Measurements from ENCODE around the gene CHCHD6. TPM values are rescaled to one million over a fixed set of nuclear protein-coding genes. Genes with fewer than 3 reads are reported as not detected.

CHCHD6 gene
- total and polyA plus RNA-seq, 2 of the 4 experiments (the other 2 are of a cell fraction) = 18.8 to 28.9 TPM

DNA sequence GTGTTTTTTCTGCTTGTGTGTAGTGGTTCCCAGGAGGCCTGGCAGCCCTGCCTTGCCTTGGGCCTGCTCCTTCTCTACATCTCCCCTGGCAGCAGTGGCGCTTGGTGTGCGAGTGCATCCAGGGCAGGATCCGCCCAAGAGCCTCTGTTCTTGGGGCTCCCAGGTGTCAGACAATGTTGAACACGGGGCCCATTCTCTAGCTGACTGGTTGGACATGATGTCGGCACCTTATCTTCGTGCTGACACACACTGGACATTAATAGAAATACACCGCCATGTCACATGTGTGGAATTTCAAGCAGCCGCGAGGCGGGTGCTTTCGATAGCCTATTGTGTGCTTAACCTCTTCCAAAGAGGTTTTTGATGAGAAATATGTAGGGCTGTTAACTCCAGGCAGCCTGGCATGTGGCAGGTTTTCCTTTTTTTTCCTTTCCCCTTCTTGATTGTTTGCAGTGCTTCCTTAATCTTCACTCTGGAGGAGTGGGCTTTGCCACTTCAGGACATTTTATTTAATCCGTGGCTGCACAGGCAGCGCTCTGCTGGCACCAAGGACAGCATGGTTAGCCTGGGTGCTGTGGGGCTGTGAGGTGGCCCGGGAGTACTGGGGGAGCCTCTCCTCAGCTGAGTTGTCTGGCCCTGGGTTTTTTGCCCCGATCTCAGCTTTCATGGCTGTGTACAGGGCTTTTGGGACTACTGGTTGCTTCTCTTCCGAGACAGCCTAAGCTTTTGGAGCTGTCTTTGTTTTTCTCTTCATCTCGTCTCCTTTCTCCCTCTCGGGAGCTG lies 42.5 kb downstream of the CHCHD6 start:
- no peak overlapping the region for H2BK15ac ChIP-seq (ENCODE audit: low read depth, low read length)
- H3K27ac ChIP-seq (ENCODE audit: insufficient read depth, low read length) = no peak overlapping the region
- TF ChIP-seq SMC3 (IDR thresholded peaks at IDR 0.05; ENCODE audit: low read depth, low read length) (peak; percentile 10; the same call in 1 of the 2 replicates), RCOR1 (IDR thresholded peaks at IDR 0.05; ENCODE audit: insufficient replicate concordance, low read length) (no peak)
- TF ChIP-seq, protein P1, sequence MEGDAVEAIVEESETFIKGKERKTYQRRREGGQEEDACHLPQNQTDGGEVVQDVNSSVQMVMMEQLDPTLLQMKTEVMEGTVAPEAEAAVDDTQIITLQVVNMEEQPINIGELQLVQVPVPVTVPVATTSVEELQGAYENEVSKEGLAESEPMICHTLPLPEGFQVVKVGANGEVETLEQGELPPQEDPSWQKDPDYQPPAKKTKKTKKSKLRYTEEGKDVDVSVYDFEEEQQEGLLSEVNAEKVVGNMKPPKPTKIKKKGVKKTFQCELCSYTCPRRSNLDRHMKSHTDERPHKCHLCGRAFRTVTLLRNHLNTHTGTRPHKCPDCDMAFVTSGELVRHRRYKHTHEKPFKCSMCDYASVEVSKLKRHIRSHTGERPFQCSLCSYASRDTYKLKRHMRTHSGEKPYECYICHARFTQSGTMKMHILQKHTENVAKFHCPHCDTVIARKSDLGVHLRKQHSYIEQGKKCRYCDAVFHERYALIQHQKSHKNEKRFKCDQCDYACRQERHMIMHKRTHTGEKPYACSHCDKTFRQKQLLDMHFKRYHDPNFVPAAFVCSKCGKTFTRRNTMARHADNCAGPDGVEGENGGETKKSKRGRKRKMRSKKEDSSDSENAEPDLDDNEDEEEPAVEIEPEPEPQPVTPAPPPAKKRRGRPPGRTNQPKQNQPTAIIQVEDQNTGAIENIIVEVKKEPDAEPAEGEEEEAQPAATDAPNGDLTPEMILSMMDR (conservative IDR thresholded peaks at IDR 0.05; ENCODE audit: low read depth, low read length) = peak; percentile 26; the same call in 1 of the 2 replicates
- TF ChIP-seq, protein P2, sequence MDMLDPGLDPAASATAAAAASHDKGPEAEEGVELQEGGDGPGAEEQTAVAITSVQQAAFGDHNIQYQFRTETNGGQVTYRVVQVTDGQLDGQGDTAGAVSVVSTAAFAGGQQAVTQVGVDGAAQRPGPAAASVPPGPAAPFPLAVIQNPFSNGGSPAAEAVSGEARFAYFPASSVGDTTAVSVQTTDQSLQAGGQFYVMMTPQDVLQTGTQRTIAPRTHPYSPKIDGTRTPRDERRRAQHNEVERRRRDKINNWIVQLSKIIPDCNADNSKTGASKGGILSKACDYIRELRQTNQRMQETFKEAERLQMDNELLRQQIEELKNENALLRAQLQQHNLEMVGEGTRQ (IDR thresholded peaks at IDR 0.05; ENCODE audit: low read depth, low read length) = peak; percentile 12; the same call in 1 of the 2 replicates
- H4K5ac ChIP-seq (ENCODE audit: low read depth, low read length) = no peak overlapping the region
- H2BK5ac ChIP-seq (ENCODE audit: low read depth, low read length, poor library complexity, severe bottlenecking) = no peak overlapping the region
- no peak overlapping the region for H3K18ac ChIP-seq (ENCODE audit: low read depth, low read length)
- H3K27me3 ChIP-seq (ENCODE audit: control insufficient read depth, insufficient read depth, low read length) = no peaks in the 10 kb centered on the region
- H4K91ac ChIP-seq (ENCODE audit: insufficient read depth, low read depth, low read length) = peak overlapping the region; percentile 39; the same call in 1 of the 2 replicates
- peak overlapping the region; percentile 61 for H3K4ac ChIP-seq (ENCODE audit: low read depth, low read length)
- dilution Hi-C loops (cut with HindIII; ENCODE audit: low sequenced_read_pairs, unreplicated experiment) (no loop called here), intact Hi-C loops (cut with micrococcal nuclease) (no loop called here), in situ Hi-C loops (cut with MboI; ENCODE audit: low sequenced_read_pairs) (no loop called here)
- peak overlapping the region; percentile 88 for H3K14ac ChIP-seq (replicated peaks; ENCODE audit: low read depth, low read length)
- peaks cover 5% of the 10 kb centered on the region; the same call in 1 of the 2 replicates for H4K20me1 ChIP-seq (ENCODE audit: insufficient read depth, low read length)
- 66% methylated on average over 7 of the region's 18 CpGs; no CpG with 5 or more reads in 1 of the 2 experiments for WGBS, 2 experiments (ENCODE audit: extremely low coverage in 2 of 2, insufficient read length in 1 of 2)
- H2BK120ac ChIP-seq (ENCODE audit: low read depth, low read length) = peak overlapping the region; percentile 65; the same call in 1 of the 2 replicates
- no peak overlapping the region for H3K4me3 ChIP-seq (ENCODE audit: insufficient read depth, low read depth, low read length)
- no peaks in the 10 kb centered on the region; the same call in 1 of the 2 replicates for H3K36me3 ChIP-seq (ENCODE audit: control insufficient read depth, insufficient read depth, low read length)
- 0 out of 2 replicates have a peak overlapping the region, but pooled peaks have one; percentile 44 for H3K4me2 ChIP-seq (ENCODE audit: low read depth, low read length)
- peak overlapping the region; percentile 82 for H2AFZ ChIP-seq (replicated peaks; ENCODE audit: low read length, poor library complexity)
- H4K8ac ChIP-seq (ENCODE audit: low read depth in 2 of 2, low read length in 2 of 2) = peak overlapping the region in 1 of 2 experiments; percentile 26; a peak in 1 of 4 replicates
- H3K9ac ChIP-seq (ENCODE audit: low read depth, low read length) = peak overlapping the region; percentile 13; the same call in 1 of the 2 replicates
- peak overlapping the region; percentile 45; the same call in 1 of the 2 replicates for H2AK5ac ChIP-seq (ENCODE audit: low read depth, low read length)
- ATAC-seq (ENCODE audit: low read depth) (peak; percentile 86), DNase-seq (peak; percentile 74)
- 0 out of 2 replicates have a peak overlapping the region, but pooled peaks have one; percentile 31 for H3K23ac ChIP-seq (ENCODE audit: low read depth, low read length)
- H3K4me1 ChIP-seq (ENCODE audit: control insufficient read depth, insufficient read depth, low read length) = peaks cover 9% of the 10 kb centered on the region
- peak overlapping the region; percentile 26 for H2BK20ac ChIP-seq (ENCODE audit: low read depth, low read length)
- BruUV-seq (replicated peaks) = no TSS peak
- H3K56ac ChIP-seq (ENCODE audit: extremely low read depth, insufficient read depth, low read length) = no peak overlapping the region
- ChIA-PET CTCF (interaction anchor here (1.7 kb wide), 1 partner anchor 68 kb away, joined by 4 read pairs; no protein-coding TSS in a partner anchor), POLR2A (ENCODE audit: unreplicated experiment) (no interaction called here)
- H3K9me1 ChIP-seq (ENCODE audit: insufficient read depth, low read length) = peaks cover 9% of the 10 kb centered on the region; the same call in 1 of the 2 replicates
- H3K9me3 ChIP-seq (ENCODE audit: control insufficient read depth, insufficient read depth, low read length) = no peaks in the 10 kb centered on the region
- peak overlapping the region; percentile 84 for H2AK9ac ChIP-seq (replicated peaks; ENCODE audit: low read depth, low read length, poor library complexity)
- H3K79me1 ChIP-seq (ENCODE audit: low read depth in 1 of 2, low read length in 2 of 2) = peaks cover 0 to 6% of the 10 kb centered on the region in 2 experiments; a peak in 1 of 4 replicates

All from IMR-90 (cell line).